ENCODE data around the gene TSR2. TPM values are rescaled to one million over a fixed set of nuclear protein-coding genes. Genes with fewer than 3 reads are reported as not detected.

TSR2 gene
- total and polyA plus RNA-seq, 10 of the 15 experiments (the other 5 are each of a cell fraction or from before 2014, with no cell fraction given) = 8.5 to 73.2 (median 30.8) TPM

DNA sequence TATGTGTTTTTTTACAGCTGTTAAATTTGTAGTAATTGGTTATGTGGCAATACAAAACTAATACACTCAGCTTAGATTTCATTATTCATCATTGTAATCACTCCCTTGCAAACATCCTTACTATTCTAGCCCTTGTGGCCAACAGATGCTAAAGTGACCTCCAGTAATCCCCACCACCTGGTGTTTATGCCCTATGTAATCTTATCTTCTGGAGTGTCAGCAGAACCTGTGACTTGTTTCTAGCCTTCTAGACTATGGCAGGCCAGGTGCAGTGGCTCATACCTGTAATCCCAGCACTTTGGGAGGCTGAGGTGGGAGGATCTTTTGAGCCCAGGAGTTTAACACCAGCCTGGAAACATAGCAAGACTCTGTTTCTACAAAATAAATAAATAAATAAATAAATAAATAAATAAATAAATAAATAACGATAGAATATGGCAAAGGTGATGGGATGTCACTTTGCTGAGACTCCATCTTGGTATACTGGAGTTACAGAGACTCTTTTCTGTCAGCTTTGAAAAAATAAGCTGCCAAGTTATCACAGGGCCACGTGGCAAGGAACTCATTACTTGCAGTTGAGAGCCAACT lies 12.3 kb upstream of the TSR2 start:
- in situ Hi-C loops (cut with MboI) = no loop called here
- DNase-seq (ENCODE audit: low read depth, low spot score) = no peak
- WGBS (ENCODE audit: insufficient coverage, insufficient replicate concordance, low lambda C conversion rate, missing lambda C conversion rate) = 3% methylated on average over 2 of the region's 2 CpGs

DNA sequence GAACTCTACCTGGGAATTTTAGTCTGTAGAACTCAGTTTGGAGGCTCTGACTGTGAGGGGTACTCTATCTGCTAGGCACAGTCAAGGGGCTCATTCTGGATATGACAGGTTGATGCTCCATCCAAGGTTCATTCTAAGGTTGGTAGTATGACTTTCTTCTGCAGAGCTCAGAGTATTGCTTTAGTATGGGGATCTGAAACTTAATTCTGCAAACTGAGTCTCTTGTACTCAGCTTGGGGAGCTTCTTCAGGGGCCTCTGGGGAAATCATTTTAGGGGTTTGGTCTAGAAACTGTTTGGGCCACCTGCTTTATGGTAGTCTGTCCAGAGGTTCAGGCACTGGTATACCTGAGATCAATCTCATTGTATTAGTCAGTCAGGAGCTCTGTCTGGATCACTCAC lies 9.7 kb upstream of the TSR2 start:
- ChIA-PET CTCF (interaction anchor here (1.1 kb wide), 1 partner anchor 9 kb away, joined by 4 read pairs; no protein-coding TSS in a partner anchor), POLR2A (interaction anchor here (0.6 kb wide), 1 partner anchor 9 kb away, joined by 3 read pairs; the partner anchor contains the start of gene TSR2), RAD21 (ENCODE audit: unreplicated experiment) (interaction anchor here (1.2 kb wide), 1 partner anchor 9 kb away, joined by 5 read pairs; the partner anchor contains the start of gene TSR2), SMC1A (ENCODE audit: uncharacterized antibody, unreplicated experiment) (no interaction called here)
- no peaks in the 10 kb centered on the region for H3K9me3 ChIP-seq (replicated peaks; ENCODE audit: control insufficient read depth, insufficient read depth, low read length)
- no peaks in the 10 kb centered on the region for H3K27me3 ChIP-seq (replicated peaks in 1 of 2; ENCODE audit: control insufficient read depth in 2 of 2, insufficient read depth in 2 of 2, low read length in 1 of 2)
- no peaks in the 10 kb centered on the region for H3K36me3 ChIP-seq (ENCODE audit: control insufficient read depth in 2 of 2, insufficient read depth in 2 of 2, low read length in 1 of 2)
- DNase-seq (ENCODE audit: low read depth, low spot score) = no peak
- H3K4me1 ChIP-seq (ENCODE audit: control insufficient read depth, insufficient read depth, low read length) = no peaks in the 10 kb centered on the region; the same call in 1 of the 2 replicates
- no peaks in the 10 kb centered on the region for H4K20me1 ChIP-seq (ENCODE audit: control insufficient read depth, insufficient read depth)
- no peak for TF ChIP-seq NR2C2 (IDR thresholded peaks at IDR 0.05; ENCODE audit: borderline replicate concordance, control insufficient read depth, insufficient read length, low read depth)
- no peak for TF ChIP-seq STAT3 (IDR thresholded peaks at IDR 0.05; ENCODE audit: low read depth, low read length)
- peak; percentile 30 for TF ChIP-seq MEF2B (IDR thresholded peaks at IDR 0.05; ENCODE audit: partially characterized antibody, poor library complexity, severe bottlenecking)
- no peak for TF ChIP-seq REST (IDR thresholded peaks at IDR 0.05; ENCODE audit: low read depth, low read length)
- 0 out of 2 replicates have a peak, but pooled peaks have one; percentile 35 for TF ChIP-seq SPI1 (IDR thresholded peaks at IDR 0.05; ENCODE audit: borderline replicate concordance, insufficient read depth, low read depth, low read length)
- TF ChIP-seq MEF2A (IDR thresholded peaks at IDR 0.05; ENCODE audit: insufficient read depth, low read depth, low read length) = no peak
- in situ Hi-C loops (cut with MboI) (no loop called here), intact Hi-C loops (cut with micrococcal nuclease; ENCODE audit: unreplicated experiment) (no loop called here)
- H3K4me3 ChIP-seq = no peak overlapping the region
- no TSS peak for BruUV-seq (replicated peaks)
- FAIRE-seq = no peak
- H3K79me2 ChIP-seq (ENCODE audit: control insufficient read depth, insufficient read depth, low read length) = no peaks in the 10 kb centered on the region
- H3K9ac ChIP-seq (ENCODE audit: control insufficient read depth, insufficient read depth, low read length) = no peak overlapping the region
- H2AFZ ChIP-seq (ENCODE audit: control insufficient read depth, low read depth, low read length) = no peak overlapping the region
- peak; percentile 45 for ATAC-seq
- H3K27ac ChIP-seq (ENCODE audit: control insufficient read depth, insufficient read depth) = no peak overlapping the region
- H3K4me2 ChIP-seq (ENCODE audit: control insufficient read depth, insufficient read depth) = no peak overlapping the region

More for the DNA sequence above, 12.3 kb upstream of the TSR2 start:
- no peaks in the 10 kb centered on the region for H3K79me2 ChIP-seq (ENCODE audit: control insufficient read depth, insufficient read depth, low read length)
- H3K4me3 ChIP-seq = no peak overlapping the region
- no peak overlapping the region for H3K4me2 ChIP-seq (ENCODE audit: control insufficient read depth, insufficient read depth)
- no peaks in the 10 kb centered on the region for H3K27me3 ChIP-seq (replicated peaks in 1 of 2; ENCODE audit: control insufficient read depth in 2 of 2, insufficient read depth in 2 of 2, low read length in 1 of 2)
- no peaks in the 10 kb centered on the region; the same call in 1 of the 2 replicates for H3K4me1 ChIP-seq (ENCODE audit: control insufficient read depth, insufficient read depth, low read length)
- CTCF ChIA-PET = interaction anchor here (0.6 to 0.7 kb wide), 2 partner anchors 138 to 1439 kb away, joined by 3 read pairs; no protein-coding TSS in a partner anchor
- SMC1A ChIA-PET (ENCODE audit: uncharacterized antibody, unreplicated experiment) = no interaction called here
- H3K27ac ChIP-seq (ENCODE audit: control insufficient read depth, insufficient read depth) = no peak overlapping the region
- no peak overlapping the region for H2AFZ ChIP-seq (ENCODE audit: control insufficient read depth, low read depth, low read length)
- ATAC-seq (no peak), FAIRE-seq (no peak)
- intact Hi-C loops (cut with micrococcal nuclease; ENCODE audit: unreplicated experiment) = no loop called here
- TF ChIP-seq NBN (IDR thresholded peaks at IDR 0.05) = no peak
- no peaks in the 10 kb centered on the region for H4K20me1 ChIP-seq (ENCODE audit: control insufficient read depth, insufficient read depth)
- H3K9ac ChIP-seq (ENCODE audit: control insufficient read depth, insufficient read depth, low read length) = no peak overlapping the region
- BruUV-seq (replicated peaks) = no TSS peak
- POLR2A ChIA-PET = no interaction called here
- H3K36me3 ChIP-seq (ENCODE audit: control insufficient read depth in 2 of 2, insufficient read depth in 2 of 2, low read length in 1 of 2) = no peaks in the 10 kb centered on the region
- no peaks in the 10 kb centered on the region for H3K9me3 ChIP-seq (replicated peaks; ENCODE audit: control insufficient read depth, insufficient read depth, low read length)
- RAD21 ChIA-PET (ENCODE audit: unreplicated experiment) = no interaction called here
